ENCODE data around the gene OPRPN. TPM values are rescaled to one million over a fixed set of nuclear protein-coding genes. Genes with fewer than 3 reads are reported as not detected.

Gene OPRPN
- total and polyA plus RNA-seq, 2 of the 4 experiments (the other 2 are of a cell fraction): not detected

DNA sequence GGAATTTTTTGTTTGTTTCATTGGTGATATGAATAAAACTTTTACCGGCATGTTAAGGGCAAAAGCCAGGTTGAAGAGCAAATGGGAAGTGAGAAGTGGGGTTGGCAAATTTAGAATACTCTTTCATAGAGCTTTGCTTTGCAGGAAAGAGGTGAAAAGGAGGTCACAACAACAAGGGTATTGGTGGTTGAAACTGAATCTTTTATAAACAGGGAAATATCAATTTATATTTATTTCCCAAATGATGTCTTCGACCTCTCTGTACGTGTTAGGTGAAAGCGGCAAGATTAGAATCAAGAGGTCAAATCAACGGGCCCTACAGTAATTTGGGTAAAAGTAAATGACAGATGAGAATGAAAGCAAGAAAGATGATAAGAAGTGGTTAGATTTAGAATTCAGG lies 33.7 kb upstream of the OPRPN start:
- Histone ChIP-seq H3K27me3 (ENCODE audit: control insufficient read depth, insufficient read depth, low read length) (no peaks in the 10 kb centered on the region), H2BK15ac (ENCODE audit: low read depth, low read length) (no peak overlapping the region), H2BK120ac (ENCODE audit: low read depth, low read length) (no peak overlapping the region), H2AK5ac (ENCODE audit: low read depth, low read length) (no peak overlapping the region), H2BK20ac (ENCODE audit: low read depth, low read length) (no peak overlapping the region), H4K91ac (ENCODE audit: insufficient read depth, low read depth, low read length) (no peak overlapping the region), H4K5ac (ENCODE audit: low read depth, low read length) (no peak overlapping the region), H3K79me1 (ENCODE audit: low read depth in 1 of 2, low read length in 2 of 2) (no peaks in the 10 kb centered on the region), H2AK9ac (replicated peaks; ENCODE audit: low read depth, low read length, poor library complexity) (no peak overlapping the region), H3K56ac (ENCODE audit: extremely low read depth, insufficient read depth, low read length) (no peak overlapping the region), H3K4me3 (ENCODE audit: insufficient read depth, low read depth, low read length) (no peak overlapping the region), H3K4me1 (ENCODE audit: control insufficient read depth, insufficient read depth, low read length) (no peaks in the 10 kb centered on the region), H3K18ac (ENCODE audit: low read depth, low read length) (no peak overlapping the region), H3K14ac (replicated peaks; ENCODE audit: low read depth, low read length) (no peak overlapping the region), H4K20me1 (ENCODE audit: insufficient read depth, low read length) (no peaks in the 10 kb centered on the region), H3K23ac (ENCODE audit: low read depth, low read length) (no peak overlapping the region), H3K4ac (ENCODE audit: low read depth, low read length) (no peak overlapping the region), H3K9me1 (ENCODE audit: insufficient read depth, low read length) (no peaks in the 10 kb centered on the region), H4K8ac (ENCODE audit: low read depth in 2 of 2, low read length in 2 of 2) (no peak overlapping the region), H3K27ac (ENCODE audit: insufficient read depth, low read length) (no peak overlapping the region), H2AFZ (replicated peaks; ENCODE audit: low read length, poor library complexity) (no peak overlapping the region), H2BK5ac (ENCODE audit: low read depth, low read length, poor library complexity, severe bottlenecking) (no peak overlapping the region), H3K4me2 (ENCODE audit: low read depth, low read length) (no peak overlapping the region), H3K9ac (ENCODE audit: low read depth, low read length) (no peak overlapping the region), H3K36me3 (ENCODE audit: control insufficient read depth, insufficient read depth, low read length) (no peaks in the 10 kb centered on the region), H3K9me3 (ENCODE audit: control insufficient read depth, insufficient read depth, low read length) (no peaks in the 10 kb centered on the region)
- 70% methylated on average over 3 of the region's 5 CpGs; no CpG with 5 or more reads in 1 of the 2 experiments for WGBS, 2 experiments (ENCODE audit: extremely low coverage in 2 of 2, insufficient read length in 1 of 2)
- ChIA-PET POLR2A (ENCODE audit: unreplicated experiment) (no interaction called here), CTCF (no interaction called here)
- no peak for TF ChIP-seq RAD21 (IDR thresholded peaks at IDR 0.05; ENCODE audit: low read length)
- TF ChIP-seq, protein P1, sequence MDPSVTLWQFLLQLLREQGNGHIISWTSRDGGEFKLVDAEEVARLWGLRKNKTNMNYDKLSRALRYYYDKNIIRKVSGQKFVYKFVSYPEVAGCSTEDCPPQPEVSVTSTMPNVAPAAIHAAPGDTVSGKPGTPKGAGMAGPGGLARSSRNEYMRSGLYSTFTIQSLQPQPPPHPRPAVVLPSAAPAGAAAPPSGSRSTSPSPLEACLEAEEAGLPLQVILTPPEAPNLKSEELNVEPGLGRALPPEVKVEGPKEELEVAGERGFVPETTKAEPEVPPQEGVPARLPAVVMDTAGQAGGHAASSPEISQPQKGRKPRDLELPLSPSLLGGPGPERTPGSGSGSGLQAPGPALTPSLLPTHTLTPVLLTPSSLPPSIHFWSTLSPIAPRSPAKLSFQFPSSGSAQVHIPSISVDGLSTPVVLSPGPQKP (IDR thresholded peaks at IDR 0.05; ENCODE audit: borderline replicate concordance, low read depth, low read length): no peak
- TF ChIP-seq BHLHE40 (IDR thresholded peaks at IDR 0.05; ENCODE audit: low read depth, low read length): no peak
- no peak for TF ChIP-seq CHD1 (IDR thresholded peaks at IDR 0.05; ENCODE audit: low read depth, low read length)
- no peak for TF ChIP-seq RCOR1 (IDR thresholded peaks at IDR 0.05; ENCODE audit: insufficient replicate concordance, low read length)
- no peak for TF ChIP-seq NFE2L2 (IDR thresholded peaks at IDR 0.05; ENCODE audit: low read depth, low read length)
- TF ChIP-seq POLR2A (IDR thresholded peaks at IDR 0.05; ENCODE audit: low read depth, low read length): no peak
- TF ChIP-seq, protein P2, sequence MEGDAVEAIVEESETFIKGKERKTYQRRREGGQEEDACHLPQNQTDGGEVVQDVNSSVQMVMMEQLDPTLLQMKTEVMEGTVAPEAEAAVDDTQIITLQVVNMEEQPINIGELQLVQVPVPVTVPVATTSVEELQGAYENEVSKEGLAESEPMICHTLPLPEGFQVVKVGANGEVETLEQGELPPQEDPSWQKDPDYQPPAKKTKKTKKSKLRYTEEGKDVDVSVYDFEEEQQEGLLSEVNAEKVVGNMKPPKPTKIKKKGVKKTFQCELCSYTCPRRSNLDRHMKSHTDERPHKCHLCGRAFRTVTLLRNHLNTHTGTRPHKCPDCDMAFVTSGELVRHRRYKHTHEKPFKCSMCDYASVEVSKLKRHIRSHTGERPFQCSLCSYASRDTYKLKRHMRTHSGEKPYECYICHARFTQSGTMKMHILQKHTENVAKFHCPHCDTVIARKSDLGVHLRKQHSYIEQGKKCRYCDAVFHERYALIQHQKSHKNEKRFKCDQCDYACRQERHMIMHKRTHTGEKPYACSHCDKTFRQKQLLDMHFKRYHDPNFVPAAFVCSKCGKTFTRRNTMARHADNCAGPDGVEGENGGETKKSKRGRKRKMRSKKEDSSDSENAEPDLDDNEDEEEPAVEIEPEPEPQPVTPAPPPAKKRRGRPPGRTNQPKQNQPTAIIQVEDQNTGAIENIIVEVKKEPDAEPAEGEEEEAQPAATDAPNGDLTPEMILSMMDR (conservative IDR thresholded peaks at IDR 0.05; ENCODE audit: low read depth, low read length): no peak
- no peak for TF ChIP-seq CEBPB (IDR thresholded peaks at IDR 0.05; ENCODE audit: low read depth, low read length)
- TF ChIP-seq SMC3 (IDR thresholded peaks at IDR 0.05; ENCODE audit: low read depth, low read length): no peak
- no peak for TF ChIP-seq MXI1 (IDR thresholded peaks at IDR 0.05; ENCODE audit: borderline replicate concordance, low read depth, low read length)
- no peak for TF ChIP-seq FOS (IDR thresholded peaks at IDR 0.05; ENCODE audit: low read depth, low read length)
- TF ChIP-seq MAZ (IDR thresholded peaks at IDR 0.05; ENCODE audit: borderline replicate concordance, low read depth, low read length): no peak
- TF ChIP-seq RFX5 (IDR thresholded peaks at IDR 0.05; ENCODE audit: low read depth, low read length): no peak
- no peak for TF ChIP-seq MAFK (IDR thresholded peaks at IDR 0.05; ENCODE audit: low read depth, low read length)
- TF ChIP-seq, protein P3, sequence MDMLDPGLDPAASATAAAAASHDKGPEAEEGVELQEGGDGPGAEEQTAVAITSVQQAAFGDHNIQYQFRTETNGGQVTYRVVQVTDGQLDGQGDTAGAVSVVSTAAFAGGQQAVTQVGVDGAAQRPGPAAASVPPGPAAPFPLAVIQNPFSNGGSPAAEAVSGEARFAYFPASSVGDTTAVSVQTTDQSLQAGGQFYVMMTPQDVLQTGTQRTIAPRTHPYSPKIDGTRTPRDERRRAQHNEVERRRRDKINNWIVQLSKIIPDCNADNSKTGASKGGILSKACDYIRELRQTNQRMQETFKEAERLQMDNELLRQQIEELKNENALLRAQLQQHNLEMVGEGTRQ (IDR thresholded peaks at IDR 0.05; ENCODE audit: low read depth, low read length): no peak
- ATAC-seq (ENCODE audit: low read depth) (no peak), DNase-seq (no peak)
- in situ Hi-C loops (cut with MboI; ENCODE audit: low sequenced_read_pairs): no loop called here
- intact Hi-C loops (cut with micrococcal nuclease): no loop called here
- dilution Hi-C loops (cut with HindIII; ENCODE audit: low sequenced_read_pairs, unreplicated experiment): no loop called here
- no TSS peak for BruUV-seq (replicated peaks)

Measured in IMR-90 (cell line).